Esophagus (tissue), 2 donors: ENCODE data around the gene PTPRF. TPM values are rescaled to one million over a fixed set of nuclear protein-coding genes. Genes with fewer than 3 reads are reported as not detected.
"Not testable (repeated sequence)": the region's sequence is repeated elsewhere in the genome, so short reads cannot be mapped to it uniquely, and the experiment has no call there.

Source experiments
- H3K27ac ChIP-seq, 2 donors: one replicate each; pipeline ENCODE4 v1.5.1; 2013; ENCODE audit warnings: low read depth in 2 of 2, mild to moderate bottlenecking in 2 of 2, inconsistent platforms in 1 of 2, low read length in 1 of 2, moderate library complexity in 1 of 2
- H3K27me3 ChIP-seq, 2 donors: one replicate each; pipeline ENCODE4 v1.6.1; 2013; ENCODE audit warnings: low read length in 2 of 2, control low read depth in 1 of 2, mild to moderate bottlenecking in 1 of 2; ENCODE audit not compliant: insufficient read depth in 2 of 2, control insufficient read depth in 1 of 2
- H3K36me3 ChIP-seq, 2 donors: one replicate each; pipeline ENCODE4 v1.6.1; 2013; ENCODE audit warnings: low read length in 1 of 2; ENCODE audit not compliant: control insufficient read depth in 2 of 2, insufficient read depth in 2 of 2
- H3K4me1 ChIP-seq, 2 donors: one replicate each; pipeline ENCODE4 v1.6.1; 2013; ENCODE audit warnings: low read length in 1 of 2; ENCODE audit not compliant: control insufficient read depth in 2 of 2, insufficient read depth in 2 of 2
- H3K4me3 ChIP-seq, 2 donors: one replicate each; pipeline ENCODE4 v1.5.1; 2013; ENCODE audit warnings: low read length in 2 of 2, mild to moderate bottlenecking in 2 of 2, low read depth in 1 of 2, moderate library complexity in 1 of 2
- H3K9me3 ChIP-seq, 2 donors: one replicate each; pipeline ENCODE4 v1.6.1; 2013; ENCODE audit warnings: mild to moderate bottlenecking in 2 of 2, low read depth in 1 of 2, low read length in 1 of 2, moderate library complexity in 1 of 2; ENCODE audit not compliant: control insufficient read depth in 2 of 2, insufficient read depth in 1 of 2
- WGBS, 2 donors: extraction: QIAGEN DNeasy Blood & Tissue Kit; methylation state at CpG; one replicate each; pipeline ENCODE4 v1.1.7; 2013; 5-methylcytosine and 5-hydroxymethylcytosine counted together
- polyA plus RNA-seq, 2 donors: library from polyadenylated mRNA; stranded (reverse); fragments of 200-250 nt; gene quantifications; one replicate each; pipeline ENCODE4 v1.2.3, GENCODE V29; 2013
- donor health status: healthy with polysubstance abuse.
- donor health status: Bipolar disorder and iron deficiency.

Gene PTPRF
- polyA plus RNA-seq, 2 donors: 62.7 to 69.9 TPM

GRCh38 chr1:43542527-43543458 is 12.1 kb downstream of the PTPRF start:
- no peaks in the 10 kb centered on the region for H3K9me3 ChIP-seq
- no peaks in the 10 kb centered on the region for H3K27me3 ChIP-seq
- 76 to 79% methylated on average over 15 of the region's 15 CpGs for WGBS, 2 donors
- H3K36me3 ChIP-seq: peaks cover 6 to 17% of the 10 kb centered on the region in 2 donors
- H3K4me1 ChIP-seq: peaks cover 4 to 41% of the 10 kb centered on the region in 2 donors
- H3K4me3 ChIP-seq: no peak overlapping the region
- H3K27ac ChIP-seq: peak overlapping the region; percentile 85 to 86

GRCh38 chr1:43543567-43543966 is 12.9 kb downstream of the PTPRF start:
- WGBS, 2 donors: 84 to 86% methylated on average over 8 of the region's 8 CpGs
- no peaks in the 10 kb centered on the region for H3K9me3 ChIP-seq
- peaks cover 6 to 13% of the 10 kb centered on the region in 2 donors for H3K36me3 ChIP-seq
- H3K27me3 ChIP-seq: no peaks in the 10 kb centered on the region
- H3K27ac ChIP-seq: peak overlapping the region in 1 of 2 donors; percentile 14
- no peak overlapping the region for H3K4me3 ChIP-seq
- H3K4me1 ChIP-seq: peaks cover 6 to 47% of the 10 kb centered on the region in 2 donors

DNA sequence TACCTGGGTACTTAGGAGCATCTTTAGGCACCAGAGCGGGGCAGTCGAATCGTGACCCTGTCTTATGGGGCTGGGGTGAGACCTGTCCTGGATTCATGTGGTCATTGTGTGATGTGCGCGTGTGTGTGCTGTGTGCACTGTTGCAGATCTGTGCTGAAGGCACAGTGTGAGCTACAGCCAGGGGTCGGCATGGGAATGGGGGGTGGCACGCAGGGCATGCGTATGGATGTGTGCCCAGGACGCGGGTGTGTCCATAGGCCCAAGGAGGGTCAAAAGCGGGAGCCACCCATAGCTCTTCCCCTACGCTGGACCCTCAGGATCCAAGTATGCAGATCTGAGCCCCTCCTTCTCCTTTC is 14.6 kb downstream of the PTPRF start:
- peak overlapping the region in 1 of 2 donors; percentile 88 for H3K27ac ChIP-seq
- no peak overlapping the region for H3K4me3 ChIP-seq
- WGBS, 2 donors: 58 to 76% methylated on average over 12 of the region's 12 CpGs
- H3K27me3 ChIP-seq: no peaks in the 10 kb centered on the region
- peaks cover 9 to 56% of the 10 kb centered on the region in 2 donors for H3K4me1 ChIP-seq
- H3K9me3 ChIP-seq: no peaks in the 10 kb centered on the region
- peaks cover 2 to 13% of the 10 kb centered on the region in 2 donors for H3K36me3 ChIP-seq

GRCh38 chr1:43545695-43546387 is 15.2 kb downstream of the PTPRF start:
- Histone ChIP-seq H3K9me3 (no peaks in the 10 kb centered on the region), H3K4me1 (peaks cover 9 to 60% of the 10 kb centered on the region in 2 donors), H3K4me3 (no peak overlapping the region), H3K27me3 (no peaks in the 10 kb centered on the region), H3K36me3 (peaks cover 2 to 13% of the 10 kb centered on the region in 2 donors), H3K27ac (peak overlapping the region; percentile 55 to 88)
- 24 to 28% methylated on average over 12 of the region's 12 CpGs for WGBS, 2 donors

GRCh38 chr1:43546388-43547100 is 15.9 kb downstream of the PTPRF start:
- H3K36me3 ChIP-seq: peaks cover 2 to 13% of the 10 kb centered on the region in 2 donors
- H3K4me1 ChIP-seq: peaks cover 9 to 67% of the 10 kb centered on the region in 2 donors
- no peak overlapping the region for H3K4me3 ChIP-seq
- WGBS, 2 donors: 62 to 64% methylated on average over 15 of the region's 15 CpGs
- H3K27me3 ChIP-seq: no peaks in the 10 kb centered on the region
- peak overlapping the region; percentile 55 to 88 for H3K27ac ChIP-seq
- H3K9me3 ChIP-seq: no peaks in the 10 kb centered on the region

GRCh38 chr1:43547538-43548072 is 16.9 kb downstream of the PTPRF start:
- 71 to 82% methylated on average over 11 of the region's 11 CpGs for WGBS, 2 donors

DNA sequence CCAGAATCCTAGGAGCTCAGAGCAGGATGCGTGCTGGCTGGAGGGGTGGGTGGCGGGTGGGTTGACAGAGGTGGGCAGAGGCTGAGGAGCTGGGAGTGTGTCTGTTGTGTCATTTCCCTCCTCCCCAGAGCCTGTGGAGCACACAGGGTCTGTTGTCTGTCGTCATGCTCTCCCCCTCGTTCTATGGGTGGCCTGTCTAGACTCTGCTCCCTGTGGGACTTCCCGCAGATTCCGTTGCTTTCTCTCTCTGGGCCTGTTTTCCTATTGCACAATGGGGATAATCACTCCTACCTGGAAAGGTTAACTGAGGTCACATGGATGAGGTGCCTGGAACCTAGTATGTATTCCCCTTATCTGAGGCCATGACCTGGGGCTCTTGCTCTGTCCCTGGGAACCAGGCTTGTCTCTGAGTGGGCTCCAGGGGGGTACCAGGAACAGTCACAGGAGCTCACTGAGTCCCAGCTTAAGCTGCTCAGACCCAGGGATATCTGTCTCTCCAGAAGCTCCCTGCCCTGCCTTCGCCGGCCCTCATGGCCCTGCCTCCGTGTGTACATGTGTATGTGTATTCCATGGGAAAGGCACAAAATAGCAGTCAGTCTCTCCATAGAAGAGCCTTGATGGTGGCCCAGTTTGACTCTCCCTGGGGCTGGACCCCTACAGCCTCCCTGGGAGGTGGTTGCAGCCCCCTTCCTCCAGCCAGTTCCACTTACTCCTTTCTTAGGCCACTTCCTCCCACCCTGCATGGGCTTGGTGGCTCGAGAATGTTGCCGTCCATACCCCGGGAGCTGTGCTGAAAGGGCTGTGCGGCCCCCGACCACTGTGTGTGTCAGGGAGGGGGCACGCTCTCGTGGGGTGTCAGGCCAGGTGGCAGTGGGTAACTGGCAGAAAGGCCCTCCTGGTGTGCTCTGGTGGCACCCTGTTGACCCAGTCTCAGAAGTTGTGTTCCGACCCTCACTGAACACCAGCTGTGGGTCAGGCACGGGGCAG is 17.9 kb downstream of the PTPRF start:
- H3K27ac ChIP-seq: peak overlapping the region; percentile 88 to 90
- H3K27me3 ChIP-seq: no peaks in the 10 kb centered on the region
- peaks cover 8 to 64% of the 10 kb centered on the region in 2 donors for H3K4me1 ChIP-seq
- peaks cover 5 to 12% of the 10 kb centered on the region in 2 donors for H3K36me3 ChIP-seq
- H3K9me3 ChIP-seq: no peaks in the 10 kb centered on the region
- H3K4me3 ChIP-seq: no peak overlapping the region
- WGBS, 2 donors: 71 to 78% methylated on average over 18 of the region's 18 CpGs

More at GRCh38 chr1:43547538-43548072, 16.9 kb downstream of the PTPRF start:
- no peak overlapping the region for H3K4me3 ChIP-seq
- H3K36me3 ChIP-seq: peaks cover 2 to 13% of the 10 kb centered on the region in 2 donors
- peaks cover 9 to 64% of the 10 kb centered on the region in 2 donors for H3K4me1 ChIP-seq
- H3K27me3 ChIP-seq: no peaks in the 10 kb centered on the region
- H3K27ac ChIP-seq: peak overlapping the region; percentile 14 to 88
- no peaks in the 10 kb centered on the region for H3K9me3 ChIP-seq

DNA sequence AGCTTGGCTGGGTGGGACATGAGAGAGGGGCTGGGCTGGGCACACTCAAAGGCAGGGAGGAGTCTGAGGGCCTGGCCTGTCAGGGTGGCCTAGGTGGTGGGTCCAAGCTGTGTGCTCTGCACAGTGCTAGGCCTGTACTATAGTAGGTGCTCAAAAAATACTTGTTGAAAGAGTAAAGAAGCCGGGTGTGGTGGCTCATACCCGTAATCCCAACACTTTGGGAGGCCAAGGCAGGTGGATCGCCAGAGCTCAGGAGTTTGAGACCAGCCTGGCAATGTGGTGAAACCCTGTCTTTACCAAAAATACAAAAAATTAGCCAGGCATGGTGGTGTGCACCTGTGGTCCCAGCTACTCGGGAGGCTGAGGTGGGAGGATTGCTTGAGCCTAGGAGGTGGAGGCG is 18.7 kb downstream of the PTPRF start:
- H3K36me3 ChIP-seq: peaks cover 6 to 17% of the 10 kb centered on the region in 2 donors
- not testable (repeated sequence) for H3K27me3 ChIP-seq, H3K9me3 ChIP-seq, H3K4me3 ChIP-seq
- peaks cover 4 to 66% of the 10 kb centered on the region in 2 donors for H3K4me1 ChIP-seq
- H3K27ac ChIP-seq: peak overlapping the region; percentile 88 to 90
- 71% methylated on average over 5 of the region's 5 CpGs for WGBS, 2 donors
